Activated CD8-positive, alpha-beta memory T cell treated with anti-CD3 and anti-CD28 coated beads for 36 hours (primary cell): ENCODE measurements around the gene REELD1. TPM values are rescaled to one million over a fixed set of nuclear protein-coding genes. Genes with fewer than 3 reads are reported as not detected.

Source experiments
- CTCF ChIA-PET: fragments of 350-600 bp; sonication (Branson Sonifier 250); formaldehyde crosslinking; loops from one replicate; lab custom pipeline; 2021; ENCODE audit warnings: antibody characterized with exemption; lab: Charles Lee
- POLR2A ChIA-PET: fragments of 350-600 bp; sonication (Branson Sonifier 250); formaldehyde crosslinking; loops from one replicate; lab custom pipeline; 2021; ENCODE audit warnings: antibody characterized with exemption; lab: Charles Lee
- total RNA-seq, 2 experiments: library from RNA; stranded (reverse); gene quantifications; one replicate each; pipeline ENCODE4 v1.2.3, GENCODE V29; 2021

The REELD1 gene
- total RNA-seq, 2 experiments from 2014 or later, result 0.08 to 0.10 TPM

DNA sequence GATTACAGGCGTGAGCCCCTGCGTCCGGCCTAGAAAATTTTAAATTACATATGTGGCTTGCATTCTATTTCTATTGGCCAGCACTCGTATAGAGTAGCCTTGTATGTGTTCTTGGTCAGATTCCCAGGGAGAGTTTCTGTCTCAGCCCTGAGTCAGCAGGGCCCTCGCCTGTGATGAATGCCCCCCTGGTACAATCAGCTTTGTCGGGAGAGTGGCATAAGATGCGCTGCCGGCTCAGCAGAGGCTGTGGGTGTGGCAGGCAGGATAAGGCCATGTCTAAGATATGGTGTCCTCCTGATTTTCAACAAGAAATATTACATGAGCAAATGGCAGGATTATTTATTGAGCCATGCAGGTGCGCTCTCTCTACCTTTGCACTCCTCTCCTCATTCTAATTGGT lies 1.6 kb upstream of the REELD1 start:
- POLR2A ChIA-PET, result no interaction called here
- CTCF ChIA-PET, result no interaction called here

GRCh38 chr4:146222313-146222712 lies 8.0 kb downstream of the REELD1 start:
- CTCF ChIA-PET, result no interaction called here
- POLR2A ChIA-PET, result no interaction called here

GRCh38 chr4:146224326-146224966 lies 10.1 kb downstream of the REELD1 start:
- CTCF ChIA-PET, result no interaction called here
- POLR2A ChIA-PET, result no interaction called here

DNA sequence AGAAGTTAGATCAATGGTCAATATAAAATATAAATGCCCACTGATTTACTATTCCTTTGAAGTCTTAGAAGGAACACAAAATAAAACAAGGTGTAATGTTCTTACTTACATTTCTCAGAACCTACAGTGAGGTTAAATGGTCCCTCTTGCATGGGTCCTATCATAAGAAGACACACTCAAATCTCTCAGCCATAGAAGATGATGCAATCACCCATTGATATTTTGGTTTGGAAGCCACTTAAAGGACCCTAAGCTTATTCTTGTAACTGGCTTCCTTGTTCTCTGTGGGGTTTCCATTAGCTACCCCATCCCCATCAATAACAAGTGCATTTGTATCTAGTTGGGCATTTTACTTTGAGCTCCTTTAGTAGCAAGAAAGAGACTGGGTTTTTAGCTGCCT lies 15.1 kb downstream of the REELD1 start:
- CTCF ChIA-PET, result no interaction called here

DNA sequence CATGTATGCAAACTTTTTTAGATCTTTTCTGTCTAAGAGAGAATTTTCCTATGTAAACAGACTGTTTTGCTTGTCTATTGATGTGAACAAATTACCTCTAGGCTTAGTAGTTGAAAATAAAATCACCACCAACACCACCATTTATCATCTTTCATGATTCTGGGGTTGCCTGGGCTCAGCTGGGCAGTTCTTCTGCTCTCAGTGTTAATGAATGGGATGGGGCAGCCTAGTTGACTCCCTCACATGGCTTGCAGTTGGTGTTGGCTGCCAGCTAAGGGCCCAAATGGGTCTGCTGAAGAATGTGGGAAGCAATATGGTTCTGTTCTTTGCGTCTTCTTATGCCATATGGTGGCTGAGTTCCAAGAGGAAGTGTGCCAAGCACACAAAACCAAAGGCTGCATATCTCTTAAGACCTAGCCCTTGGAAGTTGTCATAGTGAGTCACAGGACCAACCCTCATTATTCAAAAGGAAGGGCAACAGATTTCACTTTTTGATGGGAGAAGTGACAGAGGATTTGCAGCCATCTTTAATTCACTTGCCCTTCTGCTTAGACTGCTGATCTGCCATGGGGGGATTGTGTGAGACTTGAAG lies 17.9 kb downstream of the REELD1 start:
- POLR2A ChIA-PET, result no interaction called here
- CTCF ChIA-PET, result no interaction called here

More for the DNA sequence above, 15.1 kb downstream of the REELD1 start:
- POLR2A ChIA-PET, result no interaction called here

DNA sequence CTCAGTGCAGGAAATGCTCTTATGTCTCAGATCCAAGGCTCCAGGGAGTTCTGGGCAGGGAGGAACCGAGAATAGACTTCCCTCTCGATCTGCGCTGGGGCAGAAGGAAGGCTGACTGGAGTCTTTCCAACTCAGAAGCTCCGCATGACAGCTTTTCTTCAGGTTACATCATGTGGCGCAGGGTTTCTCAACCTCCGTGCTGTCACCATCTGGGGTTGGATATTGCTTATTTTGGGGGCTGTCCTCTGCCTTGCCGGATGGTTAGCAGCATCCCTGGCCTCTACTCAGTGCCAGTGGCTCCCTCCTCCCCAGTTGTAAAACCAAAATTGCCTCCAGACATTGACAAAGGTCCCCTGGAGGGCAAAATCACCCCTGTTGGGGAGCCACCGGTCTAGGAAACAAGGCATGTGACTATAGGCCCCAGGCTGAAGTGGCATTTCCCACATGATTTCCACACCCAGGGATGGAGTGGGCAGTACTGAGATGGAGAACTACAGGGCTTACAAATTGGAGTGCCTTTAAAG lies 21.4 kb downstream of the REELD1 start:
- POLR2A ChIA-PET, result no interaction called here
- CTCF ChIA-PET, result no interaction called here

- ChIA-PET POLR2A (no interaction called here), CTCF (no interaction called here)
Measured at GRCh38 chr4:146236216-146236615, 21.9 kb downstream of the REELD1 start.

- CTCF ChIA-PET, result no interaction called here
- POLR2A ChIA-PET, result no interaction called here
Measured at GRCh38 chr4:146237092-146237491, 22.8 kb downstream of the REELD1 start.

DNA sequence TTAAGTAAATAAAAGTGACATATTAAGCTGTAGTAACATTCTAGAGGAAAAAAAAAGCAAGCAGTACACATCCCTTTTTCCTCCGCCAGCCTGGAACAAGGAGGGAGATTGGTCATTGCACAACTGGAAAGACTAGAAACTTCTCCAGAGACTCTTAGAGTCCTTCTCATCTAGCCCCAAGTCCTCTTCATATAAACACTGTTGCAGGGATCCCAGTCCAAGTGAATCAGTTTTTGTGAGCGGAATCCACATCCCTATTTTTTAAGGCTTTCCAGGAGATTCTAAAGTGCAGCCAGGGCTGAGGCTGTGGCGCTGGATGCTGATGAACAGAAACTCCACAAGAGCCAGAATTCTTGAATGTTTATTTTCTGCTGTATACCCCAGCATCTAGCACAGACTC lies 23.8 kb downstream of the REELD1 start:
- CTCF ChIA-PET, result no interaction called here

GRCh38 chr4:146243141-146243882 lies 29.0 kb downstream of the REELD1 start:
- POLR2A ChIA-PET, result no interaction called here
- CTCF ChIA-PET, result interaction anchor here (1.4 kb wide), 1 partner anchor 62 kb away, joined by 3 read pairs; no protein-coding TSS in a partner anchor

More for the DNA sequence above, 23.8 kb downstream of the REELD1 start:
- POLR2A ChIA-PET, result no interaction called here

DNA sequence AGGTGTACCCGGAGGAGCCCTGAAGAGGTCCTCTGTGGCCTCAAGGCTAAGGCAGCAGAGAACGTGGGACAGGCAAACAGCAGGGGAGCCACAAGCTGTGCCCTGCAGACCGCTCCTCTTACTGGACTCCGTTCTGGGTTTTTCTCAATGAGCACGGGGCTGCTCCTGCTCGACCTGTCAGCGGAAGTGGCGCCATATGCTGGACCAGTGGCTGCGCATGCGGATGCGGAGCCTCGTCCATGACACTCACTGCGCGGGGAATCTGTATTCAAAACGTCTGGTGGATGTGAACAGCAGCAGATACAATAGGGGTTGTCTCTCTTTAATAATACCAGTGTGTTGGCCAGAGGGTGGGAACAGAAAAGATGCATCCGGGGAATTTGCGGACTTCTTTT lies 29.5 kb downstream of the REELD1 start:
- CTCF ChIA-PET, result interaction anchor here (1.4 to 1.5 kb wide), 2 partner anchors 17 to 62 kb away, joined by 3 read pairs; no protein-coding TSS in a partner anchor

GRCh38 chr4:146244496-146244895 lies 30.2 kb downstream of the REELD1 start:
- ChIA-PET CTCF (interaction anchor here (1.5 kb wide), 1 partner anchor 16 kb away, joined by 3 read pairs; no protein-coding TSS in a partner anchor), POLR2A (no interaction called here)

More for the DNA sequence above, 29.5 kb downstream of the REELD1 start:
- POLR2A ChIA-PET, result no interaction called here

DNA sequence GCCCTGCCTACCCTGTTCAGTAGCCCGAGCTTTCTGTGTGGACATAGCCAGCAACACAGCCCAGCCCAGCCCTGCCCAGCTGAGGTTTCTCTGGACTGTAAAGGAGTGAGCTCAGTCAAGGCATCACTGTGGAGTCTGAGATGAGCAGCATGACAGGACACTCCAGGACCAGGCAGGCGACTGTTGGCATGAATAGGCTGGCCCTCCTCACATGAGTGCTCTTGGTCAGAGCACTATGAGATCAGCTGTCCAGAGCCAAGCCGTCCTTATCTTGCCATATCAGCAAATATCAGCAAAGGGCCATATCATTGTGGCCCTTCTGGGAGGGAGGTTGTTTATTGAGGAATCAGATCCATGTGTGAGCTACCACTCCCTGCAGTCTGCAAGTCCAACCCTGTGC lies 30.9 kb downstream of the REELD1 start:
- POLR2A ChIA-PET, result no interaction called here
- CTCF ChIA-PET, result interaction anchor here (1.5 kb wide), 1 partner anchor 15 kb away, joined by 3 read pairs; no protein-coding TSS in a partner anchor

GRCh38 chr4:146245850-146246249 lies 31.5 kb downstream of the REELD1 start:
- CTCF ChIA-PET, result no interaction called here
- POLR2A ChIA-PET, result interaction anchor here (0.5 kb wide), 1 partner anchor 438 kb away, joined by 4 read pairs; no protein-coding TSS in a partner anchor

GRCh38 chr4:146246381-146246780 lies 32.0 kb downstream of the REELD1 start:
- ChIA-PET POLR2A (interaction anchor here (0.5 kb wide), 1 partner anchor 438 kb away, joined by 4 read pairs; no protein-coding TSS in a partner anchor), CTCF (no interaction called here)

DNA sequence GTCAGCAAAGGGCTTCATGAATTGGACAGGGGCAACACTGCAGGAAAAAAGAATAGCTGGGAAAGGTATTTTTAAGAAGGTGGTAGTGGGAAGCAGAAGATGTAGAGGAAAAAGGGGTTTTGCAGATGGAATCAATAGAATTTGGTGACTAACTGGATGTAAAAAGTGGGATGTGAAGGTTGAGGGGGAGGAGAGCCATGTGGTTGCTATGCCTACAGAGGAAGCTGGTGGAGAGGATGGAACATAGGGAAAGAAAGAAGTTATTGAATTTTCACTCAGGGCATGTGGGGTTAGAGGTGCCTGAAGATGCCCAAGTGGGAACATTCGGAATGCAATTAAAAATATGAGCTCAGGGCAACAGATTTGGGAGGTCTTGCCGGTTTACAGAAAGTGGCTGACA lies 33.0 kb downstream of the REELD1 start:
- CTCF ChIA-PET, result no interaction called here
- POLR2A ChIA-PET, result no interaction called here

- ChIA-PET CTCF (no interaction called here), POLR2A (no interaction called here)
Measured at GRCh38 chr4:146252969-146253611, 38.8 kb downstream of the REELD1 start.

DNA sequence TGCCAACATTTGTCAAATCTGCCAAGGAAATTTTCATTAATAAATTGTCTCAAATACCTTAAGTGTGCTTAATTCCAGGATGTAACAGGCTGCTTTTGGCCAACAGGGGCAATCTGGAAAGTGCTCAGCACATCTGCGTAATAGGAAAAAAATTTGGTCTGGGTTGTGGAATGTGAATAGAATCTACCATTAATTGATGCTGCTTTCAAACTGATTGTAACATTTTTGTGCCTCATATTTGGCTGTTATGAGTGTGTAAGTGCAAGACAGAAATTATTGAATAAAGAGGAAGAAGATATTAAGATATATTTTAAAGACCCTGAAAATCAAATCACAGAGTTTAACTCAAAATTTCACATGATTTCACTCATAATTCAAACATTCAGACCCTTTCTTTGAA lies 41.1 kb downstream of the REELD1 start:
- CTCF ChIA-PET, result interaction anchor here (0.6 kb wide), 1 partner anchor 790 kb away, joined by 4 read pairs; no protein-coding TSS in a partner anchor
- POLR2A ChIA-PET, result no interaction called here

DNA sequence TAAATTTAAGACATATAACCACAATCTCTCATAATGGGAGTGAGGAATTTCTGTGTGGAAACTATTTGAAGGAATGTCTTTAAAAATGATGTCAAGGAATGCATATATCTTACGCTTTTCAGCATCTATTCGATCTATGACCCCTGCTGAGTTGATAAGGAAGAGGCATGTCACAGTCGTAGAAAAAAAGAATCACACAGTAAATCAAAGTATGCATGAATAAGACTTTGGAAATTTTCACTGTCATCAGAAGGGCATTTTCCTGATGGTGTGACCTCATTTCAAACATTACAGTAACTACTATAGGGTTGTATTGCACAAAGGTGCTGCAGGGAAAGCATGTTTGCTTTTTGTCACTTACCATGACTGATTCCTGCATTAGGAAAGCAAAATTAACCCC lies 41.5 kb downstream of the REELD1 start:
- ChIA-PET POLR2A (no interaction called here), CTCF (interaction anchor here (0.6 kb wide), 1 partner anchor 789 kb away, joined by 4 read pairs; no protein-coding TSS in a partner anchor)
